ENCODE results near the gene NPPA.

The NPPA gene

DNA sequence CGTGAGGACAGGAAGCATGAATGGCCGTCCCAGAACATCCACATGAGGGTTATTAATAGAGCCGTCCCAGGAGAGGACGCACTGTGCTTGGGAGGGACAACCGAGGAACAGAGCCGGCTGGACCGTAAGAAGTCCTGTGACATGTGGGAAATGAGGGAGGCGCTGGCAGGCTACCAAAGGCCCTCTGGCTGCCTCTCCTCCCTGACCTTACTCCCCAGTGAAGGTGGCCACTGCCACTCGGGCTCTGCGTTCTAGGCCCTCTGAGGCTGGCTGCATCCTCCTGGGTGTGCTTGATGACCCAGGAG lies 26.6 kb upstream of the NPPA start:
- no peak for DNase-seq (ENCODE audit: low read depth in 2 of 2)

DNA sequence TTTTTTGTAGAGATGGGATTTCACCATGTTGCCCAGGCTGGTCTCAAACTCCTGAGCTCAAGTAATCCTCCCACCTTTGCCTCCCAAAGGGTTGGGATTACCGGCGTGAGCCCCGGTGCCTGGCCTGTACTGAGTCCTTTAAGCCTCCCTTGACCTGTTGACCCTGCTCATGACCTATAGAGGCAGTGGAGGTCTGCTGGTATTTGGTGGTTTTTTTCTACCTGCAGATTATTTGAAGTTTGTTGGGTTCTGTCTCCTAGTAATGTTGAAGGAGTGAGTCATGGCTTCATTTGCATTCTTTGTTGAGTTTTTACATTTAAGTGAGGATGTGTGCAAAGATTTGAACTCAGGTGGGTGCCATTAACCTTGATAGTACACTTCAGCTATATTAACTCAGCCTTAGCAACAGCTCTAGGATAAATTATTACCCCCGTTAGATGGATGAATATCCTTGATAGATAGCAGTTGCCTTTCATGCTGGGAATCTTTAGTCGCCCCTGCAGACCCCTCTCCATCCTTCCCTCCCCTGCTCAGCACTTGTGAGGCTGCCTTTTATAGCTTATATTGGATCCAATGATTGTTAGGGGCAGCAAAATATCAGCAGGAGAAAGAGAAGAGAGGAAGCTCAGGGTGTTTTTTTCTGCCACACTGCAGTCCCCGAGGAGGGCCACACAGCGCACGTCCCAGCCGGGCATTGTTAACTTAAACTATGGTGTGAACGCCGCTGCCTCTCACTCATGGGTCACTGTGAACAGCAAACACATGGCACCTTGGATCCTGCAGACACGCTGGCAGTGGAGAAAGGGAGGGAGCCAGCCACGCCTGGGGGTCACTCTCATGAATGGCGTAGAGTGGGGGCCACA lies 26.0 kb upstream of the NPPA start:
- no peak for DNase-seq (ENCODE audit: low read depth in 2 of 2)

DNA sequence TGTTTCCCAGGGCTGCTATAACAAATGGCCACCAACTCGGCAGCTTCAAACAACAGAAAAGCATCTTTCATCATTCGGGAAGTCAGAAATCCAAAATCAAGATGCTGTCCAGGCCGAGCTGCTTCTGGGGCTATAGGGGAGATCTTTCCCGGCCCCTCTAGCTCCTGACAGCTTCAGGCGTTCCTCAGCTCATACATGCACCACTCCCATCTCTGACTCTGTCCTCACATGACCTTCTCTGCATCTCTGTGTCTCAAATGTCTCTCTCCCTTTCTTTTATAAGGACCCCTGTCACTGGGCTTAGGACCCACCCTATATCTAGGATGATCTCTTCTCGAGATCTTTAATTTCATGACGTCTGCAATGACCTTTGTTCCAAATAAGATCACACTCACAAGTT lies 25.0 kb upstream of the NPPA start:
- no peak for DNase-seq (ENCODE audit: low read depth in 2 of 2)

DNA sequence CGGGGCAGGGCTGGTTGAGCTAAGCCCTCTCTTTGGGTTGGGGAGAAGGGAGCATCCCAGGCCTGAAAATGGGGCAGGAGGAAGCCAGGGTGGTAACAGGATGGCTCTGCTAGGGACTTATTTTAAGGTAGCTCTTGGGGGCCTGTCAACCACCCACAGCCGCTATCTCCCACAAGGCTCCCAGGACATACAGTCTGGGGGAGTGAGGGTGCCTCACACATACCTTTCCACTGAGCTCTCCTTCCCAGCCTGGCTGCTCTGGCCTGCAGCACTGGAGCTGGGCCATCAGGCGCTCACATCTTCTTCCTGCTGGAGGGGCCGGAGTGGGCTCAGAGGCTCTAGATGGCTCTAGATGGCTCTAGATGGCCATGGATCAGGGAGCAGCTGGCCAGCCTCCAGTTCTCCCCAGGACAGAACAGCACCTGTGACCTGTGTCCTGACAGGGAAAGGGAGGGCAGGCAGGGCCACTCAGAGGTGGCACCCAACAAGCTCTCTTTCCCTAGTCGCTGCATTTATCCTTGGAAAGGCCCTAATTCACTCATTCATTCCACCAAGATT lies 22.1 kb upstream of the NPPA start:
- DNase-seq (ENCODE audit: low read depth in 2 of 2) = no peak

DNA sequence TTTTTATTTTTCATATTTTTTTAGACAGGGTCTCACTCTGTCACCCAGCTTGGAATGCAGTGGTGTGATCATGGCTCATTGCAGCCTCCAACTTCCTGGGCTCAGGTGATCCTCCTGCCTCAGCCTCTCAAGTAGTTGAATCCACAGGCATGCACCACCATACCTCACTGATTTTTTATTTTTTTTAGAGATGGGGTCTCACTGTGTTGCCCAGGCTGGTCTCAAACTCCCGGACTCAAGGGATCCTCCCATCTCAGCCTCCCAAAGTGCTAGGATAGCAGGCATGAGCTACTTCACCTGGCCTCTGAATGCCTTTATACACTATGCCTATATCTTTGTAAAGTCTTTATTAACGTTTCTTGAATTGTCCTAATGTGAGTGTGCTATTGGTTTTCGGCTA lies 21.5 kb upstream of the NPPA start:
- DNase-seq (ENCODE audit: low read depth in 2 of 2) = no peak

DNA sequence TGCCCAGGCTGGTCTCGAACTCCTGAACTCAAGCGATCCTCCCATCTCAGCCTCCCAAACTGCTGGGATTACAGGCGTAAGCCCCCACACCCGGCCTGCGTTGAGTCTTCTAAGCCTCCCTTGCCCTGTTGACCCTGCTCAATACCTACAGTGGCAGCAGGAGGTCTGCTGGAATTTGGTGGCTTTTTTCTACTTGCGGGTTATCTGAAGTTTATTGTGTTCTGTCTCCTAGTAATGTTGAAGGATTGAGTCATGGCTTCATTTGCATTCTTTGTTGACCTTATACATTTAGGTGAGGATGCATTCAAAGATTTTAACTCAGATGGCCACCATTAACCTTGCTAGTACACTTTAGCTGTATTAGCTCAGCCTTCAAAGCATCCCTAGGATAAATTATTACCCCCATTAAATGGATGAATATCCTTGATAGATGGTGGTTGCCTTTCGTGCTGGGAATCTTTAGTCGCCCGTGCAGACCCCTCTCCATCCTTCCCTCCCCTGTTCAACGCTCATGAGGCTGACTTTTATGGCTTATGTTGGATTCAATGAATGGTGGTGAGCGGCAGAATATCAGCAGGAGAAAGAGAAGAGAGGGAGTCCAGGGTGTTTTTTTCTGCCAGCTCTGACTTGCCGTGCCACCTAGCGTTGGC lies 20.9 kb upstream of the NPPA start:
- DNase-seq (ENCODE audit: low read depth in 2 of 2) = no peak

DNA sequence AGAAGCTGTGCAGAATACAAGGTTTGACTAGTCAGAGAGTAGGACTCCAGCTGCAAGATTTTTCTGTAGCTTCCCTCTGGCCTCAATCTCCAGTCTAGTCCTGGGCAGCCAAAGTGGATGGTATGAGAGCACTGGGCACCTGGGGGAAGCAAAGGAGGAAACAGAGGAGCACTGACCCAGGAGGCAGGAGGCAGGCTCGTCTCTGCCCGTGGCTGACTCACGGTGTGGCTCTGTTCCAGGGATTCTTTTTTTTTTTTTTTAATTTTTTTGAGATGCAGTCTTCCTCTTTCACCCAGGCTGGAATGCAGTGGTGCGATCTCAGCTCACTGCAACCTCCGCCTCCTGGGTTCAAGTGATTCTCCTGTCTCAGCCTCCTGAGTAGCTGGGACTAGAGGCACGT lies 15.3 kb upstream of the NPPA start:
- no peak for DNase-seq (ENCODE audit: low read depth in 2 of 2)

DNA sequence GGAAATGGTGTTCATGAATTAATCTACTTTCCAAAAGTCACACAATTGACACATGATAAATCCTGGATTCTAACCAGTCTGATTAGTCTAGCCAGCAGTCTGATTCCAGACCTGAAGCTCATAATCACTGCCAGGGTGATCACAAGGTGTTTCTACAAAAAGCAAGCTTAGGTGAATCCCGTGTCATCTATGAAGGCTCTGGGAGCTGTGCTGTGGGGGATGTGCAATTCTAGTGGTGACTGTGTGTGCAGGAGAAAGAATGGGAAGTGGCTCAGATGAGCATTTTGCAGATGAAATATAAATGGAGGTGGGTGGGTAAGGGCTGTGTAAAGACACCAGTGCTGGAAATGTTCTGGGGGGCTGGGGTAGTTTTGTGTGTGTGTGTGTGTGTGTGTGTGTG lies 13.0 kb upstream of the NPPA start:
- no peak for DNase-seq (ENCODE audit: low read depth in 2 of 2)

DNA sequence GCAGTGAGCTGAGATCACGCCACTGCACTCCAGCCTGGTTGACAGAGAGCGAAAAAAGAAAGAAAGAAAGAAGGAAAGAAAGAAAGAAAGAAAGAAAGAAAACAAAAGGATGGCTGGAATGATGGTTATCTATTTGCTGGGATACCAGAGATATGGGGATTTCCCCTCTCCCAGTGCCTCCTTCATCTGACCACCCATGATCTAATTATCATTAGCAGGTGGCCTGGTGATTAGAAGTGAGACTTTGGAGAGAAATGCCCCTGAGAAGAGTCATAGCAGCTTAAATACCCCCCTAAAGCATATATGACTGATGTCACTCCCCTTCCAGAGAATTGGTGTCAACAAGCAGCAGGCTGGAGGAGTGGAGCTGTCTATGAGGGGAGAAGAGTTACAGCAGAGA lies 12.5 kb upstream of the NPPA start:
- DNase-seq (ENCODE audit: low read depth in 2 of 2) = no peak

DNA sequence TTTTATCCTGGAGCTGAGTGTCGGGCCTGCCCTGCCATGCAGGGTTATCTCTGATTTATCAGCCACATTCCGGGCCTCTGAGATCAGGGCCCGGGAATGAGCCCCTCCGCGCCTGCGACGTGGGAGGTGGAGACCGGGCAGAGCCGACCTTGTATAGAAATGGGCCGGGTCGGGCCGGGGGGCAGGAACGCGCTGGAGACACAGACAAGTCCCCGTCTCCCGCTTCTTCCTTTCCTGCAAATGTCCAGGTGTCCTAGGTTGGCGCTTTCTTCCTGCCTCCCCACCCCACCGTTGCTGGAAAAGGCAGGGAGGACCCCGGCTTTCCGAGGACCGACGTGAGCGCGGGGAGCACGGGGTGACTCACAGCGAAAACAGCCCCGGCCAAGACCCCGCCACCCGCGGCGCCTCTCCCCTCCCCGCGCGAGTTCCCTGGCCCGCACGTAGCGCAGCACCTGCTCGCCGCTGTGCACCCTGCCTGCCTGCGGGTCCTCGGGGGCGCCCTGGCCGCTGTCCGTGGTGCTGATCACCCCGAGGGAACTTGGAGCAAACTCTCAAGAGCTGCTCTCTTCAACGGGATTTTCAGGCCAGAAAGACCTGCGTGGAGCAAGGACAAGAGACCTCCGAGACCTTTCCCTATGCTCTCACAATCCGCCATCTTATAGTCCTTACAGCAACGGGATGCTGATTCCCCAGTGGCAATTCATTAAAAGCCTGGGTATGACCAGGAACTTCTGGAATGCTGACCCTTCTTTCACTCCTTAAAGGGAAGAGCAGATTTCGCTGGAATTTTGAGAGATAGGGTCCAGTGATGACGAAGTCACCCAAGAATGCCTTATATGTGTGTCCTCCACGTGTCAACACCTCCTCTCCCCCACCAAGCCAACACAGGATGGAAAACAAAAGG lies 11.6 kb upstream of the NPPA start:
- peak; percentile 48 to 49 for DNase-seq (ENCODE audit: low read depth in 2 of 2)

DNA sequence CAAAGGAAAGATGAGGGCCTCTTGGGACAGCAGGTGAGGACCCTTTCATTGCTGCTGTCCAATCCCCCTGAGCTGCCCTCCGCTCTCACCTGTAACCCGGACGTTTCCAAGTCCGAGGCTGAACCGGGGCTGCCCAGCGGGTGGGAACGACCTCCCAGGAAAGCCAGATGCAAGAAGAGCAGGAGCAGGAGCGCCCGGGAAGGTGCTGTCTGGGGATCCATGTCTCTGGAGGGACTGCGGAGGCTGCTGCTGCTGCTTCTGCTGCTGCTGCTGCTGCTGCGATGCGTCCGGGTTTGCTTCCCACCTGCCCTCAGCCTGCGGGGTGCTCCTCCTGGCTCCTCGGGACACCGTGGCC lies 11.0 kb upstream of the NPPA start, which contains the start of gene NPPB:
Gene NPPB, minus strand, starts transcription at position 333 of the 355 bp plus-strand sequence. Its CDS starts 112 bp downstream, at position 221.
- no peak for DNase-seq (ENCODE audit: low read depth in 2 of 2)

DNA sequence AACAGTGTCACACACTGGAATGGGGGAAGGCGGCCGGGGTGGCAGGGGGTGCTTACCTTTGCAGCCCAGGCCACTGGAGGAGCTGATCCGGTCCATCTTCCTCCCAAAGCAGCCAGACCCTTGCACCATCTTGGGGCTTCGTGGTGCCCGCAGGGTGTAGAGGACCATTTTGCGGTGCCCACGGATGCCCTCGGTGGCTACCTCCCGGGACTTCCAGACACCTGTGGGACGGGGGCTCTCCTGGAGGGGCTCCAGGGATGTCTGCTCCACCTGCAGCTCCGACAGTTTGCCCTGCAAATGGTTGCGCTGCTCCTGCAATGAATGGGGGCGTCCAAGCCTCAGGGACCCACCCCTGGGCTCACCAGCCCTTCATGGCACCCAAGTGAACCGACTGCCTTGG lies 10.6 kb upstream of the NPPA start:
- no peak for DNase-seq (ENCODE audit: low read depth in 2 of 2)

DNA sequence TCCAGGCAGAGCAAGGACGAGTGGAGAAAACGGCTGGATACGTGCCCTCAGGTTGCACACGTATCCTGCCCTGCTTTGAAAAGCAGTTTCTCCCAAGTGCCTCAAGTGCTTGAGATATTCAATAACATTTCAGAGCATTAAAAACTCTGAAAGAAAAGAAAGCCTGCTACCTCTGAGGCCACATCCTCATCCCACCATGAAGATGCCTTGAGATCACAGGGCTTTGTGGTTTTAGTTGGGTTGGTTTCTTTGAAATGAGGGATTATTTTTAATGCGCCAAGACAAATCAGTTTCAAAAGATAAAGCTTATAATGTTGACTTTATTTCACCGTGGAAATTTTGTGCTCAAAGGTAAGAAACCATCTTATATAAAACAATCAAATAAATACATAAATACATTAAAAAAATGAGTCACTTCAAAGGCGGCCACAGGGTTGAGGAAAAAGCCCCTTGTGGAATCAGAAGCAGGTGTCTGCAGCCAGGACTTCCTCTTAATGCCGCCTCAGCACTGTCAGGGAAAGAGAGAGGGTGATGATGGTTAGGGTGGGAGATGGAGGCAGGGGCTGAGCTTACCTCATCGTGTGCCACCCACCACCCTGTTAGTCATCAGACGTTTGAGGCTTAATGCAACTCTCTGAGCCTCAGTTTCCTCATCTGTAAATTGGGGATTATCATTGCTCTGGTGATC lies 9.7 kb upstream of the NPPA start:
- DNase-seq (ENCODE audit: low read depth in 2 of 2) = no peak

DNA sequence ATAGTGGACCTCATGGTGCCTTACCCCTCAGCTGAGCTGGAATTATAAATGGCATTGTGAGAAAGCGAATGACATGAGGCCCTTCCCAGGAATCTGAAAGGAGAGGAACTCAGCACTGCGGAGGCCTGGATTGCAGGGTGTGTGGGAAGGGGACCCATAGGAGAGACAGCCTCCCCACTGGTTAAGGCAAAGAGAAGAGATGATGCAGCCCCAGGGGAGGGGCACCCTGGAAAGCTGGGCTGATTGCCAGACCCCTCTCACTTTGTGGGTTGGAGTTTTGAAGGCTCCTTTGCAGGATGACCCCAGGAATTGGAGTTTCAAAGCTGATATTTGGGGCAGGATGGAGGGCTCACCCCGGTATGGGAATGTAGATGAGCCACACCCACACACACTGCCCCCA lies 9.1 kb upstream of the NPPA start:
- DNase-seq (ENCODE audit: low read depth in 2 of 2) = no peak

DNA sequence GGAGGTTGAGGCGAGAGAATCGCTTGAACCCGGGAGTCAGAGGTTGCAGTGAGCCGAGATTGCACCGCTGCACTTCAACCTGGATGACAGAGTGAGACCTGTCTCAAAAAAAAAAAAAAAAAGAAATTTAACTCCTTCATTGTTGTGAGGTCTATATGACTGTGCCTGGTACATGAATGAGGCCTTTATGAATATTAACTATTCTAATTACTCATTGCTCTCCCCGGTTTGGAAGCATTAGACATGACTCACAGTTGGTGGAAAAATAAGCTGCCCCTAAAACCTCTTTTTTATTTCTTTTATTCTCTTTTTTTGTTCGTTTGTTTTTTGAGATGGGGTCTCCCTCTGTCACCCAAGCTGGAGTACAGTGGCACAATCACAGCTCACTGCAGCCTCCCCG lies 7.8 kb upstream of the NPPA start:
- no peak for DNase-seq (ENCODE audit: low read depth in 2 of 2)

DNA sequence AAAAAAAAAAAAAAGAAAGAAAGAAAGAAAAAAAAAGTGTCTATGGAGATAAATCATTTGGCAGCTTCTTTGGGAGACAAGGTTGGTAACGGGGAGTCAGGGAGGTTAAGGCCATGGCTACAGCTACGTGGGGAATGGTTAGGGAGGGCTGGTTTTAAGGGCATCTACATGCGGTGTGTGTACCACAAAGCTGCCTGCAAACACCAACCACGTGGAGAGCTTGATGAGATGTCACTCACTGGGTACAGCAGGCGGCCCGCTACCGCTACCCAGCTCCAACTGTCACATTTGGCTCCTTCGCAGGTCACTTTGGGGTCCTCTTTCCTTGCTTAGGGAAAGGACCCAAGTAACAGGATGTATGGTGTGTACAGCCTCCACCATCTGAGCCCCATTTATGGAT lies 6.9 kb upstream of the NPPA start:
- DNase-seq (ENCODE audit: low read depth in 2 of 2) = no peak

DNA sequence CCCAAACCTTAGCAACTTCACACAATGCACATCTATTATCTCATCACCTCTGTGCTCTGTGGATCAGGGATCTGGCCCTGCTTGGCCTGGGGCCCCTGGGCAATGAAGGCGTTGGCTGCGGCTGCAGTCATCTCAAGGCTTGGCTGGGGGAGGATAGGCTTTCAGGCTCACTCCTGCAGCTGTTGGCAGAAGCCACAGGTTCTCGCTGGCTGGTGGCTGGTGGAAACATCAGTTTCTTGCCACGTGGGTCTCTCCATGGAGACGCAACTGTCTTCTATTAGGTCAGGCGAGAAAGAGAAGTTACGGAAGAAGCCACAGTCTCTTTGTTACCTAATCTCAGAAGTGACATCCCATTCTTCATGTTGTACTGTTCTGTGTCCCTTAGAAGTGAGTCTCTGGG lies 3.6 kb upstream of the NPPA start:
- DNase-seq (ENCODE audit: low read depth in 2 of 2) = no peak

DNA sequence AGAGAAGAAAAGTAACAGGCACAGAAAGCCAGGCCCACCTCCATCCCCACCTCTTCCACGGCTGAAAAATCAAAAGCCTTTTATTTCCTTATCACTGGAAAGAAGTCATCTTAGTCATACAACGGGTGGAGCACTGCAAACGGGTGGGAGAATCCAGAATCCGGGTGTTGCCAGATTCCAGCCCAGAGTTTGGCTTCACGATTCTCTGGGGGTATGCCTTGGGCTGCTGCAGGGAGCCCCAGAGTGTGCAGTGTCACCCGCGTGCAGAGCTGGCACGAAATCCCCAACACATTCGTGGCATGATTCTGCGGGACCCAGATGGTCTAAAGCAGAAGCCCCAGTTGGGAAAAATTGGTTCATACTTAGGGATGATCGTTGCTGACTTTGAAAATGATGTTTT lies 2.6 kb upstream of the NPPA start:
- no peak for DNase-seq (ENCODE audit: low read depth in 2 of 2)

DNA sequence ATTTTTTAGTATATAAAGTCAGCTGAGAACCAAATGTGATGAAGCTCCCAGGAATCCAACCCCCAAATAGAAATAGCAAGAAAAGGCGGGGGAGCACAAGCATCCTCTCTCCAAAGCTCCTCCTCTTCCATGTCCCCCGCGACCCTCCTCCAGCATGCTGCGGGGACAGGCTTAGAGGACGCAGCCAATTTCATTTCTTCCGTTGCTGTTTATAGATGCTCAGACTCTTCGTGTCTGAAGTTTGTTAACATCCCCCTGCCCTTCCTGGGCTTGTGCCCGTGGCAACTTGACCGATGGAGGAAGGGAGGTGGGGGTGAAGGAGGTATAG lies 754 bp upstream of the NPPA start:
- DNase-seq (ENCODE audit: low read depth in 2 of 2) = no peak

DNA sequence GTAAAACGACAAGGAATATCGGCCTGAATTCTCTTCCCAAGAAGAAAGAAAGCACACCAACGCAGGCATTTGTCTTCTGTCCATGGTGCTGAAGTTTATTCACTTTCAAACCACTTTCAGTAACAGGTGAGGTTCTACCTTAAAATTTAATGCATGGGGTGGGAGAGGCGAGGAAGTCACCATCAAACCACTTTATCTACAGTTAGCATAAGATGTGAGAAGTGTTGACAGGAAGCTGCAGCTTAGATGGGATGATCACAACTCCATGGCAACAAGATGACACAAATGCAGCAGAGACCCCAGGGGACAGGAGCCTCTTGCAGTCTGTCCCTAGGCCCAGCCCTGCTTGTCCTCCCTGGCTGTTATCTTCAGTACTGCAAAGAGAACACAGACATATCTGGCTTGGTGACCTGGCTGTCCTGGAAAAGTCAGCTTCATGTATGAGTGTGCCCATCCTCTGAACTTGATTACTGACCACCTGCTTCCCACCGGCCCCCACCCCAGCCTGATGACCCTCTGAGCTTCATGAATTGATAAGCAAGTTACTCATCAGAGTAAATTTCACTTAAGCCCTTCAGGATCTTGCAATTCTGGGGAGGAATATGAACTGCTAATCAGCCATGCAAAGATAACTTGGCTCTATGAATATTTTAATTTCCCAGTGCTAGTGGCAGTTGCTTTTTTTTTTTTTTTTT lies 1.8 kb downstream of the NPPA start:
- DNase-seq (ENCODE audit: low read depth in 2 of 2) = no peak
